MCF 10A (cell line): ENCODE measurements around the gene VWA3A. TPM values are rescaled to one million over a fixed set of nuclear protein-coding genes. Genes with fewer than 3 reads are reported as not detected.
A peak's percentile ranks its signal among the peaks of the same experiment; 100 is the strongest.

Source experiments
- BruUV-seq: library from RNA; stranded (reverse); fragments of 400-500 nt; replicated peaks from 2 replicates; lab custom pipeline; 2021; lab: Mats Ljungman, UMichigan
- CTCF ChIA-PET: fragments of 300-600 bp; sonication (Branson Sonifier 250); formaldehyde crosslinking; extraction: SDS; loops from one replicate; lab custom pipeline; 2021; ENCODE audit warnings: antibody characterized with exemption, inconsistent platforms; lab: Yijun Ruan, JAX
- POLR2A ChIA-PET: fragments of 300-600, 350-650 bp; sonication (Branson Sonifier 250); formaldehyde crosslinking; extraction: SDS; loops from one replicate; lab custom pipeline; 2020; ENCODE audit warnings: antibody characterized with exemption, inconsistent platforms; lab: Yijun Ruan, JAX
- DNase-seq: peaks from one replicate; pipeline ENCODE4 v3.0.0-alpha.2; 2018; ENCODE audit not compliant: unreplicated experiment
- H3K27ac Mint-ChIP-seq: one replicate; pipeline ENCODE4 v1.8.0; 2022; ENCODE audit warnings: mild to moderate bottlenecking, low read depth, mixed read lengths; ENCODE audit not compliant: unreplicated experiment
- H3K27me3 Mint-ChIP-seq: one replicate; pipeline ENCODE4 v1.8.0; 2022; ENCODE audit warnings: mixed read lengths; ENCODE audit not compliant: insufficient read depth, unreplicated experiment
- H3K36me3 Mint-ChIP-seq: one replicate; pipeline ENCODE4 v1.8.0; 2022; ENCODE audit warnings: mild to moderate bottlenecking, moderate library complexity, mixed read lengths; ENCODE audit not compliant: insufficient read depth, unreplicated experiment
- H3K4me1 Mint-ChIP-seq: one replicate; pipeline ENCODE4 v1.8.0; 2022; ENCODE audit warnings: mixed read lengths; ENCODE audit not compliant: insufficient read depth, unreplicated experiment
- H3K4me3 Mint-ChIP-seq: one replicate; pipeline ENCODE4 v1.8.0; 2022; ENCODE audit warnings: mild to moderate bottlenecking, moderate library complexity, mixed read lengths; ENCODE audit not compliant: unreplicated experiment
- H3K9me3 Mint-ChIP-seq: one replicate; pipeline ENCODE4 v1.8.0; 2022; ENCODE audit warnings: mixed read lengths; ENCODE audit not compliant: unreplicated experiment
- CTCF ChIP-seq: fragments of 200-600 bp; IDR thresholded peaks from one replicate; pipeline ENCODE4 v1.8.0; 2022; ENCODE audit warnings: antibody characterized with exemption, mild to moderate bottlenecking; ENCODE audit not compliant: unreplicated experiment
- intact Hi-C: fragments of 100-400 bp; cut with micrococcal nuclease; formaldehyde crosslinking; loops from 2 replicates; pipeline ENCODE4 v1.14.1; 2022
- total RNA-seq: library from RNA; stranded (reverse); gene quantifications from 2 replicates; pipeline ENCODE4 v1.2.3, GENCODE V29; 2022

The VWA3A gene
- total RNA-seq, 1 experiment from 2014 or later = not detected

- ChIA-PET POLR2A (no interaction called here), CTCF (no interaction called here)
- H3K4me1 Mint-ChIP-seq = no peaks in the 10 kb centered on the region
- H3K4me3 Mint-ChIP-seq = no peak overlapping the region
- BruUV-seq = no TSS peak
- H3K36me3 Mint-ChIP-seq = no peaks in the 10 kb centered on the region
- intact Hi-C loops = no loop called here
- no peaks in the 10 kb centered on the region for H3K9me3 Mint-ChIP-seq
- H3K27ac Mint-ChIP-seq = peak overlapping the region; percentile 22
- no peaks in the 10 kb centered on the region for H3K27me3 Mint-ChIP-seq
- TF ChIP-seq CTCF = no peak
- peak; percentile 51 for DNase-seq
Observed at GRCh38 chr16:22052980-22053379, 39.4 kb upstream of the VWA3A start.

GRCh38 chr16:22053921-22054341 is 38.4 kb upstream of the VWA3A start:
- POLR2A ChIA-PET = interaction anchor here (0.6 kb wide), 1 partner anchor 13 kb away, joined by 3 read pairs; no protein-coding TSS in a partner anchor
- no peak for DNase-seq
- CTCF ChIA-PET = interaction anchor here (0.6 to 0.7 kb wide), 2 partner anchors 11 kb away, joined by 3 to 5 read pairs; no protein-coding TSS in a partner anchor
- H3K36me3 Mint-ChIP-seq = no peaks in the 10 kb centered on the region
- no peak overlapping the region for H3K4me3 Mint-ChIP-seq
- H3K4me1 Mint-ChIP-seq = no peaks in the 10 kb centered on the region
- no peak for TF ChIP-seq CTCF
- no peaks in the 10 kb centered on the region for H3K27me3 Mint-ChIP-seq
- BruUV-seq = no TSS peak
- no peaks in the 10 kb centered on the region for H3K9me3 Mint-ChIP-seq
- intact Hi-C loops = no loop called here
- H3K27ac Mint-ChIP-seq = no peak overlapping the region

- DNase-seq = no peak
- no peaks in the 10 kb centered on the region for H3K9me3 Mint-ChIP-seq
- no peak for TF ChIP-seq CTCF
- ChIA-PET CTCF (interaction anchor here (0.7 to 2.0 kb wide), 2 partner anchors 23 to 245 kb away, joined by 4 to 11 read pairs; no protein-coding TSS in a partner anchor), POLR2A (interaction anchor here (0.7 to 1.4 kb wide), 3 partner anchors 10 to 104 kb away, joined by 3 to 6 read pairs (median 4); no protein-coding TSS in a partner anchor)
- intact Hi-C loops = no loop called here
- no peak overlapping the region for H3K4me3 Mint-ChIP-seq
- no peaks in the 10 kb centered on the region for H3K4me1 Mint-ChIP-seq
- no peak overlapping the region for H3K27ac Mint-ChIP-seq
- no peaks in the 10 kb centered on the region for H3K27me3 Mint-ChIP-seq
- no peaks in the 10 kb centered on the region for H3K36me3 Mint-ChIP-seq
- no TSS peak for BruUV-seq
Observed at GRCh38 chr16:22054847-22055590, 37.3 kb upstream of the VWA3A start.

- no peaks in the 10 kb centered on the region for H3K27me3 Mint-ChIP-seq
- H3K9me3 Mint-ChIP-seq = no peaks in the 10 kb centered on the region
- H3K4me3 Mint-ChIP-seq = no peak overlapping the region
- ChIA-PET CTCF (interaction anchor here (0.5 to 2.0 kb wide), 3 partner anchors 22 to 304 kb away, joined by 3 to 11 read pairs (median 3); no protein-coding TSS in a partner anchor), POLR2A (interaction anchor here (0.5 to 1.4 kb wide), 4 partner anchors 10 to 105 kb away, joined by 3 to 6 read pairs (median 4); no protein-coding TSS in a partner anchor)
- no peaks in the 10 kb centered on the region for H3K4me1 Mint-ChIP-seq
- TF ChIP-seq CTCF = no peak
- H3K36me3 Mint-ChIP-seq = no peaks in the 10 kb centered on the region
- no peak overlapping the region for H3K27ac Mint-ChIP-seq
- no peak for DNase-seq
- no TSS peak for BruUV-seq
- intact Hi-C loops = no loop called here
Observed at GRCh38 chr16:22055881-22056280, 36.5 kb upstream of the VWA3A start.
